H1 (cell line): ENCODE data around the gene MOV10L1. TPM values are rescaled to one million over a fixed set of nuclear protein-coding genes. Genes with fewer than 3 reads are reported as not detected.

Experiments
- CTCF ChIA-PET: fragments of 300-600 bp; sonication (Branson Sonifier 250); formaldehyde crosslinking; loops from one replicate; lab custom pipeline; 2021; ENCODE audit not compliant: partially characterized antibody; lab: Charles Lee
- POLR2A ChIA-PET: fragments of 300-600 bp; sonication (Branson Sonifier 250); formaldehyde crosslinking; loops from one replicate; lab custom pipeline; 2021; ENCODE audit warnings: inconsistent platforms; ENCODE audit not compliant: partially characterized antibody; lab: Charles Lee
- DNase-seq, 2 experiments: peaks; one replicate each; pipeline versions ENCODE4 v3.0.0 to v3.0.0-alpha.2; 2010 to 2022; ENCODE audit warnings: low spot score in 2 of 2, low read depth in 1 of 2, mixed read lengths in 1 of 2
- FAIRE-seq: peaks from 2 replicates; lab custom pipeline; 2011; peaks lifted over from hg19 to GRCh38; lab: Jason Lieb, UNC
- H2AFZ ChIP-seq: 2 replicates; pipeline ENCODE4 v1.8.1; 2012; ENCODE audit warnings: low read length, inconsistent platforms
- H2AK5ac ChIP-seq: 2 replicates; pipeline ENCODE4 v1.6.1; 2013; ENCODE audit warnings: low read depth, low read length
- H2BK120ac ChIP-seq: replicated peaks from 2 replicates; pipeline ENCODE3; 2013; ENCODE audit warnings: low read depth, low read length, inconsistent platforms
- H2BK12ac ChIP-seq: 2 replicates; pipeline ENCODE4 v1.6.1; 2013; ENCODE audit warnings: low read depth, low read length
- H2BK15ac ChIP-seq: 2 replicates; pipeline ENCODE4 v1.6.1; 2013; ENCODE audit warnings: low read length
- H2BK20ac ChIP-seq: 2 replicates; pipeline ENCODE4 v1.6.1; 2013; ENCODE audit warnings: low read length
- H2BK5ac ChIP-seq: 2 replicates; pipeline ENCODE4 v1.6.1; 2013; ENCODE audit warnings: low read depth, low read length
- H3K14ac ChIP-seq: 2 replicates; pipeline ENCODE4 v1.6.1; 2013; ENCODE audit warnings: inconsistent platforms; ENCODE audit not compliant: insufficient read length
- H3K18ac ChIP-seq: 2 replicates; pipeline ENCODE4 v1.6.1; 2013; ENCODE audit warnings: low read length; ENCODE audit errors: extremely low read depth
- H3K23ac ChIP-seq: 2 replicates; pipeline ENCODE4 v1.6.1; 2013; ENCODE audit warnings: inconsistent platforms; ENCODE audit not compliant: insufficient read length
- H3K23me2 ChIP-seq: 2 replicates; pipeline ENCODE4 v1.6.1; 2013; ENCODE audit warnings: low read depth, low read length
- H3K27ac ChIP-seq: 2 replicates; pipeline ENCODE4 v1.6.1; 2011; ENCODE audit warnings: low read depth, low read length, inconsistent platforms
- H3K27me3 ChIP-seq, 4 experiments: replicated peaks in 1 of 4; 1 replicate in 1 of 4; 2 replicates in 3 of 4; pipeline versions ENCODE4 v1.6.1 to v1.8.1; 2011 to 2013; ENCODE audit warnings: low read length in 3 of 4, mild to moderate bottlenecking in 3 of 4, inconsistent platforms in 2 of 4, mixed read lengths in 2 of 4, moderate library complexity in 1 of 4; ENCODE audit not compliant: control insufficient read depth in 3 of 4, insufficient read depth in 3 of 4; ENCODE audit errors: extremely low read depth in 1 of 4
- H3K36me3 ChIP-seq, 4 experiments: 2 replicates each; pipeline versions ENCODE4 v1.6.1 to v1.8.1; 2011 to 2013; ENCODE audit warnings: mild to moderate bottlenecking in 4 of 4, low read length in 3 of 4, moderate library complexity in 2 of 4, control low read depth in 1 of 4, inconsistent platforms in 1 of 4; ENCODE audit not compliant: insufficient read depth in 4 of 4, control insufficient read depth in 2 of 4
- H3K4ac ChIP-seq: replicated peaks from 2 replicates; pipeline ENCODE3; 2013; ENCODE audit warnings: low read length, low read depth, mixed read lengths, inconsistent platforms; ENCODE audit not compliant: insufficient read length
- H3K4me1 ChIP-seq, 4 experiments: replicated peaks in 1 of 4; 1 replicate in 1 of 4; 2 replicates in 3 of 4; pipeline versions ENCODE4 v1.6.1 to v1.8.1; 2011 to 2013; ENCODE audit warnings: low read length in 3 of 4, inconsistent platforms in 2 of 4, mixed read lengths in 1 of 4; ENCODE audit not compliant: insufficient read depth in 4 of 4, control insufficient read depth in 3 of 4
- H3K4me2 ChIP-seq, 2 experiments: 2 replicates each; pipeline versions ENCODE4 v1.6.1 to v1.8.1; 2011 to 2013; ENCODE audit warnings: low read depth in 2 of 2, low read length in 2 of 2, control low read depth in 1 of 2, inconsistent platforms in 1 of 2, mild to moderate bottlenecking in 1 of 2; ENCODE audit not compliant: insufficient read depth in 1 of 2
- H3K4me3 ChIP-seq, 4 experiments: fragments of 200-600, 300-600 bp in 1 of 4; sonication (generic), shearing (Covaris generic), sonication (Bioruptor Twin) in 1 of 4; 2 replicates each; pipeline versions ENCODE4 v1.5.1 to v1.8.1; 2011 to 2016; ENCODE audit warnings: low read length in 4 of 4, low read depth in 3 of 4, control low read depth in 2 of 4, inconsistent platforms in 2 of 4, mild to moderate bottlenecking in 2 of 4, mixed read lengths in 1 of 4, moderate library complexity in 1 of 4; ENCODE audit not compliant: insufficient read depth in 2 of 4; ENCODE audit errors: extremely low read depth in 1 of 4
- H3K56ac ChIP-seq: replicated peaks from 2 replicates; pipeline ENCODE3; 2013; ENCODE audit warnings: low read depth, mild to moderate bottlenecking, mixed read lengths, low read length, inconsistent platforms; ENCODE audit not compliant: insufficient read length
- H3K79me1 ChIP-seq: 2 replicates; pipeline ENCODE4 v1.6.1; 2013; ENCODE audit warnings: low read depth, low read length, control low read depth
- H3K79me2 ChIP-seq, 2 experiments: 2 replicates each; pipeline versions ENCODE4 v1.6.1 to v1.8.1; 2012 to 2013; ENCODE audit warnings: low read length in 2 of 2, mild to moderate bottlenecking in 2 of 2, inconsistent platforms in 1 of 2; ENCODE audit not compliant: insufficient read depth in 2 of 2, control insufficient read depth in 1 of 2
- H3K9ac ChIP-seq, 4 experiments: replicated peaks in 1 of 4; 1 replicate in 1 of 4; 2 replicates in 3 of 4; pipeline versions ENCODE4 v1.6.1 to v1.8.1; 2011 to 2013; ENCODE audit warnings: low read depth in 3 of 4, low read length in 3 of 4, control low read depth in 2 of 4, mild to moderate bottlenecking in 2 of 4, moderate library complexity in 2 of 4, inconsistent platforms in 1 of 4; ENCODE audit errors: extremely low read depth in 1 of 4
- H3K9me3 ChIP-seq, 2 experiments: 2 replicates each; pipeline versions ENCODE4 v1.6.1 to v1.8.1; 2012 to 2013; ENCODE audit warnings: mild to moderate bottlenecking in 2 of 2, moderate library complexity in 2 of 2, control low read depth in 1 of 2, inconsistent platforms in 1 of 2, low read depth in 1 of 2, low read length in 1 of 2, mixed read lengths in 1 of 2; ENCODE audit not compliant: insufficient read depth in 2 of 2
- H4K20me1 ChIP-seq, 2 experiments: replicated peaks in 1 of 2; 2 replicates each; pipeline versions ENCODE3 to v1.8.1; 2011 to 2013; ENCODE audit warnings: inconsistent platforms in 2 of 2, low read length in 2 of 2, mild to moderate bottlenecking in 1 of 2; ENCODE audit not compliant: insufficient read depth in 2 of 2, control insufficient read depth in 1 of 2
- H4K5ac ChIP-seq: 2 replicates; pipeline ENCODE4 v1.6.1; 2013; ENCODE audit warnings: low read length, low read depth, mixed read lengths, inconsistent platforms; ENCODE audit not compliant: insufficient read length
- H4K8ac ChIP-seq: 2 replicates; pipeline ENCODE4 v1.8.0; 2013; ENCODE audit warnings: mild to moderate bottlenecking, moderate library complexity, low read length, inconsistent platforms; ENCODE audit not compliant: insufficient read depth; ENCODE audit errors: extremely low read depth
- H4K91ac ChIP-seq: replicated peaks from 2 replicates; pipeline ENCODE3; 2013; ENCODE audit warnings: low read length, mixed read lengths, inconsistent platforms; ENCODE audit not compliant: insufficient read length
- CBX5 ChIP-seq: fragments of 300-800, 300-1000 bp; sonication (generic); IDR thresholded peaks from 2 replicates; pipeline ENCODE4 v1.7.1; 2016; ENCODE audit warnings: antibody characterized with exemption, low read length, low read depth
- EZH2 ChIP-seq: fragments of 200-600 bp; sonication (generic); IDR thresholded peaks from 2 replicates; pipeline ENCODE4 v1.7.1; 2012; ENCODE audit warnings: low read depth, mild to moderate bottlenecking, moderate library complexity, low read length, inconsistent platforms; ENCODE audit not compliant: severe bottlenecking
- POLR2A ChIP-seq, 2 experiments: IDR thresholded peaks; 1 replicate in 1 of 2; 2 replicates in 1 of 2; pipeline ENCODE4 v1.6.1; 2011; ENCODE audit warnings: low read depth in 2 of 2, low read length in 2 of 2, mild to moderate bottlenecking in 2 of 2; ENCODE audit errors: control extremely low read depth in 1 of 2
- SUZ12 ChIP-seq: fragments of 200-600 bp; sonication (generic); IDR thresholded peaks from 2 replicates; pipeline ENCODE4 v1.6.1; 2012; ENCODE audit warnings: mild to moderate bottlenecking, inconsistent platforms, low read length, moderate library complexity, mixed read lengths
- WGBS, 2 experiments: shearing (Covaris generic) in 1 of 2; methylation state at CpG; one replicate each; pipeline versions ENCODE4 v1.1.6 to v1.1.7; 2013 to 2015; ENCODE audit warnings: low lambda C conversion rate in 2 of 2, mixed read lengths in 2 of 2, inconsistent platforms in 1 of 2, low coverage in 1 of 2, missing lambda C conversion rate in 1 of 2; ENCODE audit not compliant: insufficient replicate concordance in 2 of 2, insufficient coverage in 1 of 2, insufficient read length in 1 of 2; ENCODE audit errors: extremely low coverage in 1 of 2, missing lambda C conversion rate in 1 of 2; 5-methylcytosine and 5-hydroxymethylcytosine counted together
- polyA plus RNA-seq, 7 experiments: library from polyadenylated mRNA; depleted of rRNA in 3 of 7; stranded (reverse) in 5 of 7; unstranded in 2 of 7; fragments of >200 nt in 5 of 7; fragments of 200-250 nt in 2 of 7; gene quantifications; 1 replicate in 5 of 7; 2 replicates in 1 of 7; 4 replicates in 1 of 7; pipeline versions ENCODE4 v1.2.1 to v1.2.3, GENCODE V29; 2011 to 2013; ENCODE audit warnings: missing spikeins in 2 of 7, mixed read lengths in 2 of 7
- total RNA-seq: library from RNA; stranded (reverse); fragmentation: NEBNext Ultra II Directional; extraction: Animal tissue kit (Norgen Biotek cat#: 25700); gene quantifications from 2 replicates; pipeline ENCODE4 v1.2.1, GENCODE V29; 2021

The MOV10L1 gene
- total and polyA plus RNA-seq, 2 of the 8 experiments (the other 6 are each of a cell fraction or from before 2014, with no cell fraction given), result 0.32 TPM; not detected in 1

- H4K20me1 ChIP-seq, result peaks cover 0 to 3% of the 10 kb centered on the region in 2 experiments
- H3K27ac ChIP-seq, result no peak overlapping the region
- H3K56ac ChIP-seq, result no peak overlapping the region
- TF ChIP-seq POLR2A (IDR thresholded peaks at IDR 0.05; ENCODE audit: control extremely low read depth in 1 of 2, low read depth in 2 of 2, low read length in 2 of 2) (no peak), CBX5 (no peak), EZH2 (peak; percentile 49), SUZ12 (peak; percentile 41; the same call in 1 of the 2 replicates)
- peak overlapping the region in 3 of 4 experiments; percentile 27 to 55 (median 52); a peak in 5 of 8 replicates for H3K4me3 ChIP-seq
- no peak overlapping the region for H2BK15ac ChIP-seq
- no peak overlapping the region for H2AFZ ChIP-seq
- ChIA-PET POLR2A (interaction anchor here (0.7 kb wide), 1 partner anchor 15 kb away, joined by 3 read pairs; no protein-coding TSS in a partner anchor), CTCF (interaction anchor here (0.8 to 1.4 kb wide), 3 partner anchors 20 to 130 kb away, joined by 3 to 4 read pairs (median 4); no protein-coding TSS in a partner anchor)
- H3K79me1 ChIP-seq, result no peaks in the 10 kb centered on the region
- DNase-seq (no peak), FAIRE-seq (no peak)
- H3K79me2 ChIP-seq, result no peaks in the 10 kb centered on the region
- no peak overlapping the region for H4K8ac ChIP-seq
- H4K91ac ChIP-seq, result no peak overlapping the region
- H3K4me2 ChIP-seq, result peak overlapping the region; percentile 45 to 76; a peak in 3 of 4 replicates
- peaks cover 5% of the 10 kb centered on the region; the same call in 1 of the 2 replicates for H3K23me2 ChIP-seq
- no peak overlapping the region for H2BK120ac ChIP-seq
- no peak overlapping the region for H2BK12ac ChIP-seq
- H3K4ac ChIP-seq, result peak overlapping the region; percentile 84
- H3K27me3 ChIP-seq, result peaks cover 4 to 25% (median 16%) of the 10 kb centered on the region in 4 experiments
- no peak overlapping the region for H2BK5ac ChIP-seq
- H3K9me3 ChIP-seq, result peaks cover 0 to 7% of the 10 kb centered on the region in 2 experiments; a peak in 1 of 4 replicates
- no peak overlapping the region for H2BK20ac ChIP-seq
- H2AK5ac ChIP-seq, result no peak overlapping the region
- 36% methylated on average over 25 of the region's 36 CpGs; no CpG with 5 or more reads in 1 of the 2 experiments for WGBS, 2 experiments
- peaks cover 0 to 9% (median 0%) of the 10 kb centered on the region in 4 experiments; a peak in 2 of 7 replicates for H3K4me1 ChIP-seq
- H4K5ac ChIP-seq, result no peak overlapping the region
- no peak overlapping the region for H3K14ac ChIP-seq
- H3K18ac ChIP-seq, result no peak overlapping the region
- no peaks in the 10 kb centered on the region for H3K36me3 ChIP-seq
- H3K9ac ChIP-seq, result no peak overlapping the region
- H3K23ac ChIP-seq, result no peak overlapping the region
Measured at GRCh38 chr22:50169181-50169759, 79.5 kb downstream of the MOV10L1 start.
